RPMI8226 (cell line): ENCODE data around the gene GNG5.
"Not testable (repeated sequence)": the region's sequence is repeated elsewhere in the genome, so short reads cannot be mapped to it uniquely, and the experiment has no call there.

ENCODE experiments used
- DNase-seq: peaks from one replicate; pipeline ENCODE4 v3.0.0-alpha.2; 2015

Gene GNG5

GRCh38 chr1:84488107-84488506, 18.3 kb downstream of the GNG5 start:
- DNase-seq: no peak

GRCh38 chr1:84481317-84481716, 25.1 kb downstream of the GNG5 start:
- DNase-seq: no peak

GRCh38 chr1:84480650-84481049, 25.7 kb downstream of the GNG5 start:
- no peak for DNase-seq

- no peak for DNase-seq
Measured at GRCh38 chr1:84479998-84480397, 26.4 kb downstream of the GNG5 start.

GRCh38 chr1:84478876-84479868, 27.2 kb downstream of the GNG5 start, which contains the start of gene RPF1:
Gene RPF1, plus strand, starts transcription at chr1:84479266. Its CDS starts 16 bp downstream, at chr1:84479282.
- DNase-seq: peak; percentile 81

GRCh38 chr1:84476225-84476624, 30.2 kb downstream of the GNG5 start:
- no peak for DNase-seq

GRCh38 chr1:84467298-84467697, 39.1 kb downstream of the GNG5 start:
- DNase-seq: no peak

- no peak for DNase-seq
Measured at GRCh38 chr1:84462118-84462517, 44.3 kb downstream of the GNG5 start.

- no peak for DNase-seq
Measured at GRCh38 chr1:84452436-84452835, 53.9 kb downstream of the GNG5 start.

- DNase-seq: no peak
Measured at GRCh38 chr1:84450910-84451309, 55.5 kb downstream of the GNG5 start.

- DNase-seq: not testable (repeated sequence)
Measured at GRCh38 chr1:84448704-84449103, 57.7 kb downstream of the GNG5 start.
